CD14-positive monocyte (primary cell): ENCODE results near the gene PKNOX2. TPM values are rescaled to one million over a fixed set of nuclear protein-coding genes. Genes with fewer than 3 reads are reported as not detected.

ENCODE experiments used
- DNase-seq, 3 donors: peaks; one replicate each; pipeline ENCODE4 v3.0.0-alpha.2; 2011 to 2022
- H2AFZ ChIP-seq: 2 replicates; pipeline ENCODE4 v1.6.0; 2012; ENCODE audit warnings: mild to moderate bottlenecking, low read depth, low read length, inconsistent platforms; ENCODE audit not compliant: insufficient read depth, poor library complexity, severe bottlenecking
- H3K27ac ChIP-seq, 2 donors: 1 replicate in 1 of 2; 2 replicates in 1 of 2; pipeline ENCODE4 v1.5.1; 2012 to 2013; ENCODE audit warnings: low read length in 2 of 2, control low read depth in 1 of 2, inconsistent platforms in 1 of 2, low read depth in 1 of 2, mild to moderate bottlenecking in 1 of 2
- H3K27me3 ChIP-seq, 2 donors: one replicate each; pipeline versions ENCODE4 v1.6.0 to v1.6.1; 2011 to 2013; ENCODE audit warnings: low read length in 2 of 2; ENCODE audit not compliant: control insufficient read depth in 2 of 2, insufficient read depth in 2 of 2
- H3K36me3 ChIP-seq, 2 donors: replicated peaks in 1 of 2; 1 replicate in 1 of 2; 2 replicates in 1 of 2; pipeline versions ENCODE4 v1.5.1 to v1.6.1; 2012 to 2013; ENCODE audit warnings: low read length in 2 of 2, control low read depth in 1 of 2, inconsistent platforms in 1 of 2, mild to moderate bottlenecking in 1 of 2; ENCODE audit not compliant: insufficient read depth in 2 of 2, control insufficient read depth in 1 of 2
- H3K4me1 ChIP-seq, 2 donors: 1 replicate in 1 of 2; 2 replicates in 1 of 2; pipeline versions ENCODE4 v1.5.1 to v1.6.1; 2012 to 2013; ENCODE audit warnings: low read length in 2 of 2, control low read depth in 1 of 2, inconsistent platforms in 1 of 2, mild to moderate bottlenecking in 1 of 2, moderate library complexity in 1 of 2; ENCODE audit not compliant: insufficient read depth in 2 of 2, control insufficient read depth in 1 of 2
- H3K4me2 ChIP-seq: replicated peaks from 2 replicates; pipeline ENCODE3; 2012; ENCODE audit warnings: low read length, moderate library complexity, mild to moderate bottlenecking; ENCODE audit not compliant: poor library complexity, severe bottlenecking; ENCODE audit errors: extremely low read depth
- H3K4me3 ChIP-seq, 3 experiments: fragments of 200-600 bp in 1 of 3; sonication (generic) in 1 of 3; replicated peaks in 1 of 3; 1 replicate in 2 of 3; 2 replicates in 1 of 3; pipeline ENCODE4 v1.5.1; 2011 to 2013; ENCODE audit warnings: low read length in 3 of 3, mild to moderate bottlenecking in 3 of 3, control low read depth in 2 of 3, low read depth in 2 of 3, inconsistent platforms in 1 of 3, moderate library complexity in 1 of 3
- H3K79me2 ChIP-seq: 2 replicates; pipeline ENCODE4 v1.6.0; 2012; ENCODE audit warnings: mild to moderate bottlenecking, control low read depth, inconsistent platforms, low read length, moderate library complexity; ENCODE audit not compliant: insufficient read depth
- H3K9ac ChIP-seq: 2 replicates; pipeline ENCODE4 v1.6.0; 2017; ENCODE audit warnings: low read length, mild to moderate bottlenecking; ENCODE audit not compliant: insufficient read depth, poor library complexity, severe bottlenecking
- H3K9me3 ChIP-seq, 2 donors: replicated peaks in 1 of 2; 1 replicate in 1 of 2; 2 replicates in 1 of 2; pipeline versions ENCODE4 v1.5.1 to v1.6.1; 2012 to 2013; ENCODE audit warnings: low read length in 2 of 2, control low read depth in 1 of 2; ENCODE audit not compliant: control insufficient read depth in 1 of 2, insufficient read depth in 1 of 2
- H4K20me1 ChIP-seq: 2 replicates; pipeline ENCODE4 v1.6.0; 2012; ENCODE audit warnings: mild to moderate bottlenecking, low read length, control low read depth, moderate library complexity; ENCODE audit not compliant: insufficient read depth
- H3K27ac Mint-ChIP-seq, 7 donors: one replicate each; pipeline ENCODE4 v1.8.0; 2020; ENCODE audit warnings: mild to moderate bottlenecking in 7 of 7, mixed read lengths in 7 of 7, moderate library complexity in 6 of 7, inconsistent platforms in 2 of 7
- H3K27me3 Mint-ChIP-seq, 3 donors: one replicate each; pipeline ENCODE4 v1.8.0; 2021 to 2022; ENCODE audit warnings: low read depth in 3 of 3, mild to moderate bottlenecking in 3 of 3, mixed read lengths in 3 of 3, moderate library complexity in 3 of 3, inconsistent platforms in 1 of 3
- H3K36me3 Mint-ChIP-seq, 2 donors: one replicate each; pipeline ENCODE4 v1.8.0; 2020; ENCODE audit warnings: mixed read lengths in 2 of 2, inconsistent platforms in 1 of 2, mild to moderate bottlenecking in 1 of 2
- H3K4me1 Mint-ChIP-seq: one replicate; pipeline ENCODE4 v1.8.0; 2020; ENCODE audit warnings: mild to moderate bottlenecking, mixed read lengths
- H3K4me3 Mint-ChIP-seq, 2 donors: one replicate each; pipeline ENCODE4 v1.8.0; 2020; ENCODE audit warnings: mild to moderate bottlenecking in 2 of 2, mixed read lengths in 2 of 2, moderate library complexity in 1 of 2
- H3K9me3 Mint-ChIP-seq, 7 donors: one replicate each; pipeline ENCODE4 v1.8.0; 2020 to 2022; ENCODE audit warnings: mixed read lengths in 7 of 7, mild to moderate bottlenecking in 6 of 7, moderate library complexity in 6 of 7, inconsistent platforms in 2 of 7
- CTCF ChIP-seq: fragments of 200-600 bp; IDR thresholded peaks from one replicate; pipeline ENCODE4 v1.8.0; 2022; ENCODE audit warnings: antibody characterized with exemption, mild to moderate bottlenecking
- WGBS: methylation state at CpG from one replicate; pipeline ENCODE4 v1.1.5; 2013; ENCODE audit warnings: missing lambda C conversion rate; ENCODE audit not compliant: insufficient coverage; 5-methylcytosine and 5-hydroxymethylcytosine counted together
- intact Hi-C, 2 donors: fragments of 100-400 bp; cut with micrococcal nuclease; formaldehyde crosslinking; loops; one replicate each; pipeline versions ENCODE4 v1.15.0 to v1.15.1; 2023
- polyA plus RNA-seq, 3 donors: library from polyadenylated mRNA; depleted of rRNA in 1 of 3; unstranded in 2 of 3; stranded (reverse) in 1 of 3; fragments of 300-500 nt in 2 of 3; fragments of >200 nt in 1 of 3; fragmentation: Illumina TruSeq in 2 of 3; gene quantifications; 1 replicate in 2 of 3; 2 replicates in 1 of 3; pipeline ENCODE4 v1.2.3, GENCODE V29; 2012 to 2021

PKNOX2 gene
- polyA plus RNA-seq, 3 donors, result not detected

- peaks cover 0 to 2% (median 0%) of the 10 kb centered on the region in 7 donors for H3K9me3 Mint-ChIP-seq
- Histone ChIP-seq H4K20me1 (no peaks in the 10 kb centered on the region), H3K4me1 (no peaks in the 10 kb centered on the region), H3K4me3 (no peak overlapping the region), H3K9me3 (no peaks in the 10 kb centered on the region), H3K36me3 (no peaks in the 10 kb centered on the region), H3K4me2 (no peak overlapping the region), H2AFZ (no peak overlapping the region), H3K79me2 (no peaks in the 10 kb centered on the region), H3K27ac (no peak overlapping the region), H3K9ac (no peak overlapping the region), H3K27me3 (peaks cover 2 to 33% of the 10 kb centered on the region in 2 donors)
- H3K4me1 Mint-ChIP-seq, result peaks cover 6% of the 10 kb centered on the region
- intact Hi-C loops, result no loop called here
- H3K27ac Mint-ChIP-seq, result no peak overlapping the region
- H3K27me3 Mint-ChIP-seq, result peaks cover 27 to 47% (median 38%) of the 10 kb centered on the region in 3 donors
- no peak for TF ChIP-seq CTCF
- no peak overlapping the region for H3K4me3 Mint-ChIP-seq
- 64% methylated on average over 1 of the region's 2 CpGs for WGBS
- no peaks in the 10 kb centered on the region for H3K36me3 Mint-ChIP-seq
- no peak for DNase-seq
Observed at GRCh38 chr11:125402435-125402834, 237.9 kb downstream of the PKNOX2 start.

GRCh38 chr11:125404157-125404810 is 239.7 kb downstream of the PKNOX2 start:
- H3K27me3 Mint-ChIP-seq, result peaks cover 30 to 53% (median 38%) of the 10 kb centered on the region in 3 donors
- H3K27ac Mint-ChIP-seq, result no peak overlapping the region

More at GRCh38 chr11:125404157-125404810, 239.7 kb downstream of the PKNOX2 start:
- Histone ChIP-seq H3K4me2 (no peak overlapping the region), H3K27ac (no peak overlapping the region), H3K9ac (no peak overlapping the region), H3K36me3 (no peaks in the 10 kb centered on the region), H4K20me1 (no peaks in the 10 kb centered on the region), H3K4me3 (no peak overlapping the region), H3K4me1 (no peaks in the 10 kb centered on the region), H3K27me3 (peaks cover 2 to 33% of the 10 kb centered on the region in 2 donors), H3K9me3 (no peaks in the 10 kb centered on the region), H3K79me2 (no peaks in the 10 kb centered on the region), H2AFZ (no peak overlapping the region)
- no peak for DNase-seq
- H3K36me3 Mint-ChIP-seq, result no peaks in the 10 kb centered on the region
- peak overlapping the region in 1 of 2 donors; percentile 74 for H3K4me3 Mint-ChIP-seq
- WGBS, result 70% methylated on average over 11 of the region's 15 CpGs
- peaks cover 6% of the 10 kb centered on the region for H3K4me1 Mint-ChIP-seq
- H3K9me3 Mint-ChIP-seq, result peaks cover 0 to 2% (median 0%) of the 10 kb centered on the region in 7 donors
- TF ChIP-seq CTCF, result no peak
- intact Hi-C loops, result no loop called here
